Prostate gland (tissue), 2 donors: ENCODE measurements around the gene TBCK. TPM values are rescaled to one million over a fixed set of nuclear protein-coding genes. Genes with fewer than 3 reads are reported as not detected.
A peak's percentile ranks its signal among the peaks of the same experiment; 100 is the strongest.

ENCODE experiments used
- DNase-seq: peaks from one replicate; pipeline ENCODE4 v3.0.0-alpha.2; 2019; ENCODE audit warnings: low spot score
- H3K27ac ChIP-seq, 2 donors: fragments of 200-600 bp; sonication (generic); 2 replicates each; pipeline ENCODE4 v1.5.1; 2017 to 2019
- H3K27me3 ChIP-seq: fragments of 200-600 bp; sonication (generic); replicated peaks from 2 replicates; pipeline ENCODE4 v1.5.1; 2019; ENCODE audit not compliant: insufficient read depth
- H3K36me3 ChIP-seq, 2 donors: fragments of 200-600 bp; sonication (generic); 1 replicate in 1 of 2; 2 replicates in 1 of 2; pipeline versions ENCODE4 v1.5.1 to v1.8.1; 2017 to 2019
- H3K4me1 ChIP-seq: fragments of 200-600 bp; sonication (generic); replicated peaks from 2 replicates; pipeline ENCODE4 v1.5.1; 2019
- H3K4me3 ChIP-seq, 2 donors: fragments of 200-600 bp; sonication (generic); 2 replicates each; pipeline ENCODE4 v1.5.1; 2017 to 2019
- H3K9me3 ChIP-seq: fragments of 200-600 bp; sonication (generic); 2 replicates; pipeline ENCODE4 v1.5.1; 2017
- CTCF ChIP-seq, 4 experiments: fragments of 200-600 bp in 2 of 4; fragments of 450-650 bp in 2 of 4; sonication (generic) in 2 of 4; IDR thresholded peaks; 1 replicate in 3 of 4; 2 replicates in 1 of 4; pipeline ENCODE4 v1.5.1; 2016 to 2019; ENCODE audit warnings: antibody characterized with exemption in 4 of 4, mild to moderate bottlenecking in 2 of 4, moderate library complexity in 2 of 4
- POLR2A ChIP-seq: fragments of 450-650 bp; IDR thresholded peaks from one replicate; pipeline ENCODE4 v1.6.1; 2016; ENCODE audit warnings: antibody characterized with exemption, mild to moderate bottlenecking
- POLR2AphosphoS5 ChIP-seq: sonication (generic); formaldehyde crosslinking; IDR thresholded peaks from one replicate; pipeline ENCODE4 v1.6.1; 2017; ENCODE audit warnings: antibody characterized with exemption
- WGBS: methylation state at CpG from one replicate; pipeline ENCODE4 v1.1.5; 2018; 5-methylcytosine and 5-hydroxymethylcytosine counted together
- intact Hi-C: fragments of 100-400 bp; cut with DNase I; formaldehyde crosslinking; loops from one replicate; pipeline ENCODE4 v1.14.2; 2022
- total RNA-seq, 2 donors: library from RNA; depleted of rRNA; stranded (reverse); fragments of >200 nt; gene quantifications; one replicate each; pipeline ENCODE4 v1.1.0, GENCODE V29; 2016

TBCK gene
- total RNA-seq, 2 donors from 2014 or later, result 29.8 to 32.3 TPM

- Histone ChIP-seq H3K27me3 (no peaks in the 10 kb centered on the region), H3K36me3 (no peaks in the 10 kb centered on the region), H3K4me1 (no peaks in the 10 kb centered on the region), H3K9me3 (no peaks in the 10 kb centered on the region), H3K27ac (no peak overlapping the region), H3K4me3 (no peak overlapping the region)
- intact Hi-C loops, result no loop called here
- 76% methylated on average over 4 of the region's 4 CpGs for WGBS
- DNase-seq, result no peak
- TF ChIP-seq CTCF (IDR thresholded peaks at IDR 0.05) (no peak), POLR2AphosphoS5 (no peak), POLR2A (no peak)
These were observed 62.5 kb downstream of the TBCK start for GRCh38 chr4:106253364-106254129.

GRCh38 chr4:106247600-106247999 is 68.4 kb downstream of the TBCK start:
- H3K36me3 ChIP-seq, result no peaks in the 10 kb centered on the region
- TF ChIP-seq CTCF (IDR thresholded peaks at IDR 0.05), result no peak
- no peak for TF ChIP-seq POLR2AphosphoS5
- TF ChIP-seq POLR2A, result no peak

GRCh38 chr4:106246441-106246840 is 69.6 kb downstream of the TBCK start:
- WGBS, result 76% methylated on average over 1 of the region's 1 CpG
- no peaks in the 10 kb centered on the region for H3K27me3 ChIP-seq
- no peak for DNase-seq
- H3K9me3 ChIP-seq, result no peaks in the 10 kb centered on the region
- no peaks in the 10 kb centered on the region for H3K36me3 ChIP-seq
- H3K4me1 ChIP-seq, result no peaks in the 10 kb centered on the region
- intact Hi-C loops, result no loop called here
- H3K27ac ChIP-seq, result no peak overlapping the region
- no peak overlapping the region for H3K4me3 ChIP-seq
- TF ChIP-seq POLR2AphosphoS5 (no peak), CTCF (IDR thresholded peaks at IDR 0.05) (no peak), POLR2A (no peak)

More at GRCh38 chr4:106247600-106247999, 68.4 kb downstream of the TBCK start:
- no peaks in the 10 kb centered on the region for H3K9me3 ChIP-seq
- H3K4me1 ChIP-seq, result no peaks in the 10 kb centered on the region
- H3K4me3 ChIP-seq, result no peak overlapping the region
- H3K27me3 ChIP-seq, result no peaks in the 10 kb centered on the region
- intact Hi-C loops, result no loop called here
- H3K27ac ChIP-seq, result no peak overlapping the region
- no peak for DNase-seq

GRCh38 chr4:106245176-106245575 is 70.8 kb downstream of the TBCK start:
- no peak for DNase-seq
- H3K4me1 ChIP-seq, result no peaks in the 10 kb centered on the region
- WGBS, result 37% methylated on average over 2 of the region's 2 CpGs
- H3K27ac ChIP-seq, result no peak overlapping the region
- H3K36me3 ChIP-seq, result no peaks in the 10 kb centered on the region
- H3K4me3 ChIP-seq, result no peak overlapping the region
- H3K27me3 ChIP-seq, result no peaks in the 10 kb centered on the region
- no peaks in the 10 kb centered on the region for H3K9me3 ChIP-seq
- intact Hi-C loops, result no loop called here
- peak; percentile 12 for TF ChIP-seq POLR2AphosphoS5
- TF ChIP-seq POLR2A, result no peak
- no peak for TF ChIP-seq CTCF (IDR thresholded peaks at IDR 0.05)

GRCh38 chr4:106240699-106241098 is 75.3 kb downstream of the TBCK start:
- H3K4me1 ChIP-seq, result no peaks in the 10 kb centered on the region
- DNase-seq, result no peak
- 91% methylated on average over 1 of the region's 1 CpG for WGBS

More at GRCh38 chr4:106240699-106241098, 75.3 kb downstream of the TBCK start:
- Histone ChIP-seq H3K27ac (no peak overlapping the region), H3K27me3 (no peaks in the 10 kb centered on the region), H3K9me3 (no peaks in the 10 kb centered on the region), H3K4me3 (no peak overlapping the region), H3K36me3 (no peaks in the 10 kb centered on the region)
- intact Hi-C loops, result no loop called here
- TF ChIP-seq POLR2AphosphoS5 (no peak), CTCF (IDR thresholded peaks at IDR 0.05) (no peak), POLR2A (no peak)
